ENCODE results near the gene INKA2.

- no peak for TF ChIP-seq ESRRG (CRISPR knock-in tag; IDR thresholded peaks at IDR 0.05)
- TF ChIP-seq, protein P1, sequence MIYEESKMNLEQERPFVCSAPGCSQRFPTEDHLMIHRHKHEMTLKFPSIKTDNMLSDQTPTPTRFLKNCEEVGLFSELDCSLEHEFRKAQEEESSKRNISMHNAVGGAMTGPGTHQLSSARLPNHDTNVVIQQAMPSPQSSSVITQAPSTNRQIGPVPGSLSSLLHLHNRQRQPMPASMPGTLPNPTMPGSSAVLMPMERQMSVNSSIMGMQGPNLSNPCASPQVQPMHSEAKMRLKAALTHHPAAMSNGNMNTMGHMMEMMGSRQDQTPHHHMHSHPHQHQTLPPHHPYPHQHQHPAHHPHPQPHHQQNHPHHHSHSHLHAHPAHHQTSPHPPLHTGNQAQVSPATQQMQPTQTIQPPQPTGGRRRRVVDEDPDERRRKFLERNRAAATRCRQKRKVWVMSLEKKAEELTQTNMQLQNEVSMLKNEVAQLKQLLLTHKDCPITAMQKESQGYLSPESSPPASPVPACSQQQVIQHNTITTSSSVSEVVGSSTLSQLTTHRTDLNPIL (CRISPR knock-in tag; IDR thresholded peaks at IDR 0.05; ENCODE audit: low read depth) = no peak
- TF ChIP-seq GLIS3 (CRISPR knock-in tag; IDR thresholded peaks at IDR 0.05) = no peak
- no peak for TF ChIP-seq OSR1 (CRISPR knock-in tag; IDR thresholded peaks at IDR 0.05)
- no peak for TF ChIP-seq SNAI2 (CRISPR knock-in tag; IDR thresholded peaks at IDR 0.05)
- TF ChIP-seq ZC3H10 (CRISPR knock-in tag; IDR thresholded peaks at IDR 0.05) = no peak
- TF ChIP-seq TOX (CRISPR knock-in tag; IDR thresholded peaks at IDR 0.05; ENCODE audit: borderline replicate concordance) = no peak
- no peak for TF ChIP-seq CSRNP3 (CRISPR knock-in tag; IDR thresholded peaks at IDR 0.05)
- no peak for TF ChIP-seq ZFP30 (CRISPR knock-in tag; IDR thresholded peaks at IDR 0.05)
- no peak for TF ChIP-seq BACH2 (CRISPR knock-in tag; IDR thresholded peaks at IDR 0.05; ENCODE audit: borderline replicate concordance)
- no peak for TF ChIP-seq ZNF8 (CRISPR knock-in tag; IDR thresholded peaks at IDR 0.05)
- TF ChIP-seq PPARA (CRISPR knock-in tag; IDR thresholded peaks at IDR 0.05; ENCODE audit: borderline replicate concordance) = no peak
- TF ChIP-seq ZNF565 (CRISPR knock-in tag; conservative IDR thresholded peaks at IDR 0.05; ENCODE audit: low read depth) = no peak
- TF ChIP-seq ARNTL (CRISPR knock-in tag; IDR thresholded peaks at IDR 0.05; ENCODE audit: borderline replicate concordance, low read depth) = no peak
These were observed 5.8 kb downstream of the INKA2 start for GRCh38 chr1:111733183-111733991.
